GM18526 (cell line): ENCODE results near the gene FAM177A1.

Experiments used
- POLR2A ChIP-seq: IDR thresholded peaks from 3 replicates; pipeline ENCODE4 v1.6.1; 2011; ENCODE audit not compliant: insufficient read length; ENCODE audit errors: extremely low read depth

Gene FAM177A1

DNA sequence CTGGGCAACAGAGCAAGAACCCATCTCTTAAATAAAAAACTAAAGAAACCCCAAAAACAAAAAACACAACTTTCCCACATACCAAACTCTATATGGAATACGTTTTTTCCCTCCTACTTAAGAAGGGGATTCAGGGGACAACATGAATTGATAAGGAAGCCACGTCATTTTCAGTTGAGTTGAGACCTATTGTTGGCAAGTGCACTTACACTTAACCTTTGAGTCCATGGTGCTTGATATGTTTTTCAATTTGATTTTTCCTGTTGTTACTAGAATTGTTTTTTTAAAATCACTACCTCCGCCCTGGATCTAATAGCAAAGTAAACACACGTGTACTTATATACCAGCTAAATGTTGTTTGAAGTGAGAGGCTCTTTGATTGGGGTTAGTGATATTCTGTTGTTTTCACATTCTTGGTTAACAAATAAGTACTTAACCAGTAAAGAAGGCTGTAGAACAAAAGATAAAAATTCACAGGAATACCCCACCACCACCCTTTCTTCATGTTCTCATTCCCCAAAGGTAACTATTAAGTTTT is 2.0 kb downstream of the FAM177A1 start:
- no peak for TF ChIP-seq POLR2A

DNA sequence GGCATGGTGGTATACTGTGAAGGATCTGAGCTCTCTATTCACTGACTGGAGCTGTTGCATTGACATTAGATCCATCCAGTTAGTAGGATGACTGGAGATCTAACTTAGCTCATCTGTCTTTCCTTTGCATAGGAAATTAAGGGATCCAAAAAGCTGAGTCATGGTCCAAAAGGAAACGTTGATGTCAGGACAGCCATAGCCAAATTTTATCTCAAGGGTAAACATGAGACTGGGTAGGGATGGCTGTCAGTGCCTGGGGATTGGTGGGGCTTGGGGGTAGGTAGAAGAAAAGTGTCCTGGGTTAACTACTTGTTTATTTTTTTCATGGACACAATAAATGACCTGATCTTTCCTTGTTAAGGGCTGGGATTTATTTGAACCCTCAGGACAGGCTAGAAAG is 4.6 kb downstream of the FAM177A1 start:
- TF ChIP-seq POLR2A, result no peak

DNA sequence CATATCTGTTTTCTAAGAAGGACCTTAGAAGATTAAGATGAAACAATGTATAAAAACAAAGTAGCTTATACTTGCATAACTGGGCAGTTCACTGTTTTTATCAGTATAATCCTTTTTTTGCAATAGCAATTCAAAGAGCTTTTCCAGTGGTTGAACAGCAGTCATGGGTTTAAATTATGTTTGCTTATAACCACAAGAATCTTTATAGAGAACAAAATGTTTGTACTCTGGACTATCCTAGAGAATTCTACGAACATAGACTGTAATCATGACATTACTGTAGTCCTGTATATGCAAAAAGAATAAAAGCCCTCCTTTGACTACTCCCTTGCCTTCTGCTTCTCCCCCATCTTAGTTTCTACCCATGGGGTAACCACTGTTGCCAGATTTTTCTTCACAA is 5.7 kb downstream of the FAM177A1 start:
- no peak for TF ChIP-seq POLR2A

DNA sequence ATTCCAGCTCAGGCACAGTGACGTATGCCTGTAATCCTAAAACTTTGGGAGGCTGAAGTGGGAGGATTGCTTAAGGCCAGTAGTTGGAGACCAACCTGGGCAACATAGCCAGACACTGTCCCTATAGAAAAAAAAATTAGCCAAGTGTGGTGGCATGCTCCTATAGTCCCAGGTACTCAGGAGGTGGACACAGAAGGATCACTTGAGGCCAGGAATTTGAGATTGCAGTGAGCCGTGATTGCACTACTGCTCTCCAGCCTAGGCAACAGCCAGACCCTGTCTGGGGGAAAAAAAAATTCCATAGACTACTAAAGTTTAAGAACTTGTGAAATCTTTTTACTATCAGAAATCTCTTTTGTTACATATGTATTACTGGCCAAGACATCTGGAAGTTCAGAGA is 6.6 kb downstream of the FAM177A1 start:
- TF ChIP-seq POLR2A, result no peak

DNA sequence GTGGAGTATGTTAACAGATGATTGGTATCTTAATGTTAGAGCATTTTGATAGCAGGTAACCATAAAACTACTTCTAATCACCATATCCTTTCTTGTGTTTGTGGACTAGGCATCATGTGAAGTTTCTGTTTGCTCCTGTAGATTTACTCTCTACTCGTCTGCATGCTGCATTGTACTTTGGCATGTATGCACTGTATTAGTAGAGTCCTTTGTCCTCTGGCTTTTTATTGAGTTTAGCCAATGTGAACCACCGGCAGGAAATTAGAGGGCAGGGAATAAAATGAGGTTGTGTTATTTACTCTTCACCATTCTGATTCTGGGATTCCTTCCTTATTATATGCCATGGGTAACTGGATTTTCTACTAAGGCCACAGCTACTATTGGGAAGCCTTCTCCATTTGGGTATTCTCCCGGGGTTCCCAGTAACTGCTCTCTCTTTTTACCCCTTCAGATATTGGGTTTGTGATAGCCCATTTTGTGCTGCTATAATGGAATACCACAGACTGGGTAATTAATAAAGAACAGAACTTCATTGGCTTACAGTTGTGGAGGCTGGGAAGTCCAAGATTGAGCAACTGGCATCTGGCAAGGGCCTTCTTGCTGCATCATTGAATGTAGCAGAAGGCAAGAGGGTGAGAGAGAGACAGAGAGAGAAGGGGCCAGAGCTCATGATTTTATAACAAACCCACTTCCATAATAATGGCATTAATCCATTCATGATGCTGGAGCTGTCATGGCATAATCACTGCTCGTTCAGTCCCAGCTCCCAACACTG is 22.4 kb downstream of the FAM177A1 start:
- no peak for TF ChIP-seq POLR2A

DNA sequence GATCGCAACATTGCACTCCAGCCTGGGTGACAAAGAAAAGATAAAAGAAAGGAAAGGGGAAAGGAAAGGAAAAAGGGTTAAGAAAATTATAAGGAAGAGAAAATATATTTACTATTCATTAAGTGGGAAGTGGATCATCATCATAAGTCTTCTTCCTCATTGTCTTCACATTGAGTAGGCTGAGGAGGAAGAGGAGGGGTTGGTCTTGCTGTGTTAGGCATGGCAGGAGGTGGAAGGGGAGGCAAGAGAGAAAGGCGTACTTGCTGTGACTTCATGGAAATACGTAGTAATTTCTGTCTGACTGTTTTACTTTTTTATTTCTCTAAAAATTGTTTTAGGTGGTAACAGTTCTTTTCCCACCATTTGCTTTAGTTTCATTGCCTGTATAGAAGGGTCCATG is 26.2 kb downstream of the FAM177A1 start:
- no peak for TF ChIP-seq POLR2A

DNA sequence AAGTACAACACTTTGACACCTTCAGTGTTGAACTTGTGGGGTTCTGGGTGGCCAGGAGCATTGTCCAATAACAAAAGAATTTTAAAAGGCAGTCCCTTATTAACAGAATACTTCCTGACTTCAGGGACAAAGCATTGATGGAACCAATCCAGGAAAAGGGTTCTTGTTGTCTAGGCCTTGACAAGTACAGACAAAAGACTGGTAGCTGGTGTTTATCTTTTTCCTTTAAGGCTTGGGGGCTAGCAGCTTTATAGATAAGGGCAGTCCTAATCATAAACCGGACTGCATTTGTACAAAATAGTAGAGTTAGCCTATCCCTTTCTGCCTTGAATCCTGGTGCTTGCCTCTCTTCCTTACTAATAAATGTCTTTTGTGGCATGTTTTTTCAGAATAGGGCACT is 27.4 kb downstream of the FAM177A1 start:
- TF ChIP-seq POLR2A, result no peak

DNA sequence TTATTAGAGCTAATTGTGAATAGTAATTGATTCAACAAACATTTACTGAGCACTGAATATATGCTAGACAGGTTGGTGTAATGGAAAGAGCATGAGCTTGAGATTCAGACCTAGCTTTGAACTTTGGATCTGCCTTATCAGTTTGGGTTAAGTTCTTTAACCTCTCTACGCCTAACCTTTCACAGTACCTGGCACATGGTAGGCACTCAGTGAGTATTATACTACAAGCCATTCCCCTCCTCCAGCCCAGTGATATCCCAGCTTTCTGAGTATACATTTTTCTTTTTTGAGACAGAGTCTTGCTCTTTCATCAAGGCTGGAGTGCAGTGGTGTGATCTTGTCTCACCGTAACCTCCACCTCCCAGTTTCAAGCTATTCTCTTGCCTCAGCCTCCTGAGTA is 32.0 kb downstream of the FAM177A1 start:
- TF ChIP-seq POLR2A, result no peak

DNA sequence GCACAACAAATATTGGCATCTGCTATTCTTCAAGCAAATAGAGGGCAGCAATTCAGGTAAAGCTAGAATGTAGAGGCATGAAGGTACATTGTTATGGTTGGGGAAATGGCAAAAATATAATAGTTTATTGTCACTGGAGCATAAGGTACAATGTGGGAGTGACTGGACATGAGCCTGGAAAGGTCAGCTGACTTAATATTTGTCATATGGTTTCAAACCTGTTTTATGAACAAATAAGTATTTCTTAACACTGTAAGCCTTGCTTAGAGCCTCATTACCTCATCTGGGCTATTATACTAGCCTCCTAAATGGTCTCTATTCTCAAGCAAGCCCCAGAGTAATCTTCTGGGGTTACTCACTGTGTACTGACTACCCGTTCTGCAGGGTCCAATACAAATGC is 33.7 kb downstream of the FAM177A1 start:
- TF ChIP-seq POLR2A, result no peak

DNA sequence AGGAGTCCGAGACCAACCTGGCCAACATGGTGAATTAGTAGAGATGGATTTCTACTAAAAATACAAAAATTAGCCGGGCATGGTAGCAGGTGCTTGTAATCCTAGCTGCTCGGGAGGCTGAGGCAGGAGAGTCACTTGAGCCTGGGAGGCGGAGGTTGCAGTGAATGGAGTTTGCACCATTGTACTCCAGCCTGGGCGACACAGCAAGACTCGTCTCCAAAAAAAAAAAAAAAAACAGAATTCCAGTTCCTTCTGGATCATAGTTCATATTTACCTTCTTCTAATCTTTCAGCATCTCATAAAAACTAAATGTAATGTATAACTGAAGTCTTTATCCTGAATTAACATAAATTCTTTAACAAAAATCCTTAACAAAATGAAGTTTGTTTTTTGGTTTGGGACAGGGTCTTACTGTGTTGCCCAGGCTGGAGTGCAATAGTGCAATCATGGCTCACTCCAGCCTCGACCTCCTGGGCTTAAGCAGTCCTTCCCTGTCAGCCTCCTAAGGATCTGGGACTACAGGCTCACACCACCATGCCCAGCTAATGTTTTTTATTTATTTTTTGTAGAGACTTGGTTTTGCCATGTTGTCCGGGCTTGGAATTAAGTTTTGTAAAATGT is 37.6 kb downstream of the FAM177A1 start:
- no peak for TF ChIP-seq POLR2A

DNA sequence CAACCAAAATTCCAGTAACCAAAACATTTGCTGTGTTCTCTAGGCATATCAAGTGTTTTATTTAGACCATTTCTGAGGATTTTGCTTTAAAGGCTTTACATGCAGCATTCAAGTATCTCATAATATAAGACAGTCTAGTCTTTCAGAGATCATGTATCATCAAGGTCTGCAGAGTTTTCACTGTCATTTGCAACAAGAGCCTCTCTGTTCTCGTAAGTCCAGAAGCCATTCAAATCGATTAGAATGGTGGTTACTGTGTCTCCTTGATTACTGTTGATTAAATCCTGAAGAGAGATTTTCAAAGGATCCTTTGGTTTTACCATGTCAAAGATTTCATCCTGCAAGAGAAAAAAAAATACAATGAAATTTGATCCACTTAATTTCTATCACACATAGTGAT is 39.4 kb downstream of the FAM177A1 start:
- TF ChIP-seq POLR2A, result no peak

DNA sequence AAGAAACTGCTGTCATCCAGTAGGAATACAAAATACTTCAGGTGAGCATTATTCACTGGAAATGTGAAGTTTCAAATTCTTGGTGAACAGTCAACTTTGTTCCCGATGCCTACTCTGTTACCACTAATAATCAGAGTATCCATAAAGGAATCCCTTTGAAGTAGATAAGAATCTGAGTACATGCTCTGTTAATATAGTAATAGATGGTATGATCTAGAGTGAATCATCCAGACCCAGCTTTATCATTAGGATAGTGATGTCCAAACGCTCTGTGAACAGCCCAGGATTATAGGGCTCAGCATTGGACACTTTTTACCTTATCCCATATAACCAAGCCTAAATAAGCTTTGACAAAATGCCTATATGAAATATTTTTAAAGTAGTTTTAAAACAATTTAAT is 42.4 kb downstream of the FAM177A1 start:
- TF ChIP-seq POLR2A, result no peak

DNA sequence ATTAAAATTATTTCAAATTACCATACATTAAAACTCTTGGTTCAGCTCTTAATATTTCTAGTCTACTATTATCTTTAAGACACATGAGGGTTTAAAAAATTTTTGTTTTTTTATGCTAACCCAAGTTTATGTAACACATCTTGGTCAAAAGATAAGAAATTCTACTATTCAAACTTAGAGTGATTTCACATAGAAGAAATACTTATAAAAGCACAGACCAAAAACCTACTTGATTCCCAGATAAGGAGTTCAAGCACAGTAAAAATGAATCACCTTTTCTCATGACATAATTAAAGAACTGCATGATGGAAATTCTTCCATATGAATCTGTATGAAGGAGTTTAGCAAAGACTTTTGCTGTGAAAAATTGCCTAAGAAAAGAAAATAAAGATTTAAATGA is 61.8 kb downstream of the FAM177A1 start:
- no peak for TF ChIP-seq POLR2A

DNA sequence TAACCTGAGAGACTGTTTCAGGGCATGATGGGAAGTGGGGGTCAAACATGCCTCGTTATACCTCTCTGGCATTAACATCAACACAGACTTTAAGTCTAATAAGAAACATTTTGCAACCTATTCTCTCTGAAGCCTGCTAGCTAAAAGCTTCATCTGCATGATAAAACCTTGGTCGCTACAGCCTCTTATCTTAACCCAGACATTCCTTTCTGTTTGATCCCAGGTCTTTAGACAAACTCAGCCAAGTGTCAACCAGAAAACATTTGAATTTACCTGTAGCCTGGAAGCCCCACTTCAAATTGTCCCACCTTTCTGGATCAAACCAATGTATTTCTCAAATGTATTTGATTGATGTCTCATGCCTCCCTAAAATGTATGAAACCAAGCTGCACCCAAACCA is 66.6 kb downstream of the FAM177A1 start:
- TF ChIP-seq POLR2A, result no peak

DNA sequence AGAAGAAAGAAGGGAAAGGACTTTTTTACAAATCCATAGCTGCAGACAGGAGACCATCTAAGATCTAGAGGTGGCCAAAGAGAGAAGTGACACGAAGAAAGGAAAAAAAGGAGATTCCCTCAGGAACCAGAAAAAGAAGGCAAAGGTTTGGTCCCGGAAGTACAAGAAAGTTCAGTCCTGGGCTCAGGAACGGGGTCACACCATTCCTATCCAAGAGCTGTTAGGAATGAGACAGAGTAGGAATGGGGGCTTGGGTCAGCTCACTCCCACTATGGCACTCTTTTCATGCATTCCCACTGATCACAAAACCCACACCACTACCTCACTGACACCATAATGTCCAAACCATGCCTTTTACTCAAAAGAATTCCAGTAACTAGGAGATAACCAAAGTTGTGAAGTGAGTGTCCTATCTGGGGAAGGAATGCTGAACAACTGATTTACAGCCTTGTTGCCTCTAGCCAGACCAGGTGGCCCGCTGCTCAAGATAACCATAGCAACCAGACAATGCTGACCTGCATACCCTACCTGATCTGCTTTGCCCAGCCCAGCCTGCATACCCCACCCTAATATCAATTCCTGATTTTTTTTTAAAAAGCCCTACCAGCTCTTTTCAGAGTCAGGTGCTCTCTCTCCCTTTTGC is 67.4 kb downstream of the FAM177A1 start:
- TF ChIP-seq POLR2A, result no peak

DNA sequence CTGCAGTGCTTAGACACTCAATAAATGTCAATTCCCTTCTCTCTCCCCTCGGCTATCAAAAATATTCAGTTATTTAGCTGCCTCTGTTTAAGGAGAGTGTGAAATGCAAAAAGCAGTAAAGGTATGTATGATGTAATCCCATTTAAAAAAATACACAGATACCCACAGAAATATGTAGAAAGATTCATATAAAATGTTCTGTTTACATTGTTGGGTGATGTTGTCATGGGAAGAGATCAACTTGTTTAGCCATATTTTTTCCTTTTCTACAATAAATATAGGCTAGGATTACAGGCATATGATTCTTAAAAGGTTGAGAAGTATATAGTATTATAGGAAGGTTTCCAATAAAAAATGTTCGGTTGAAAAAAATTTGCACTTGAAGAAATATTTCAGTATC is 68.0 kb downstream of the FAM177A1 start:
- no peak for TF ChIP-seq POLR2A
